Choroid plexus epithelial cell (primary cell): ENCODE results near the gene MADD.

Experiments
- DNase-seq: peaks from one replicate; pipeline ENCODE4 v3.0.0-alpha.2; 2010; ENCODE audit warnings: low read depth
- H3K4me3 ChIP-seq: 2 replicates; pipeline ENCODE4 v1.5.1; 2011; ENCODE audit warnings: low read depth, mild to moderate bottlenecking, control low read depth, low read length, moderate library complexity
- TF ChIP-seq, protein P1 (sequence below): conservative IDR thresholded peaks from 2 replicates; pipeline ENCODE4 v1.5.1; 2011; ENCODE audit warnings: low read depth, mild to moderate bottlenecking, control low read depth, inconsistent platforms, low read length, moderate library complexity

Gene MADD

DNA sequence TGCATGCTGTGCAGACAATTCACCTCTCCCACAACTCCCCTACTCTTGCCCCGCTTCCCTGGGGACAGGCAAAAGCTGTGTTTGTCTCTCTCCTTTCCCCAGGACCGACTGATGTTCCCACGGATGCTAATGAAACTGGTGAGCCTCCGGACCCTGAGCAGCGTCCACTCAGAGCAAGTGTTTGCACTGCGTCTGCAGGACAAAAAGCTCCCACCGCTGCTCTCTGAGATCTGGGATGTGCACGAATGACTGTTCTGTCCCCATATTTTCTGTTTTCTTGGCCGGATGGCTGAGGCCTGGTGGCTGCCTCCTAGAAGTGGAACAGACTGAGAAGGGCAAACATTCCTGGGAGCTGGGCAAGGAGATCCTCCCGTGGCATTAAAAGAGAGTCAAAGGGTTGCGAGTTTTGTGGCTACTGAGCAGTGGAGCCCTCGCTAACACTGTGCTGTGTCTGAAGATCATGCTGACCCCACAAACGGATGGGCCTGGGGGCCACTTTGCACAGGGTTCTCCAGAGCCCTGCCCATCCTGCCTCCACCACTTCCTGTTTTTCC, 1.4 kb upstream of the MADD start:
- TF ChIP-seq, protein P1, sequence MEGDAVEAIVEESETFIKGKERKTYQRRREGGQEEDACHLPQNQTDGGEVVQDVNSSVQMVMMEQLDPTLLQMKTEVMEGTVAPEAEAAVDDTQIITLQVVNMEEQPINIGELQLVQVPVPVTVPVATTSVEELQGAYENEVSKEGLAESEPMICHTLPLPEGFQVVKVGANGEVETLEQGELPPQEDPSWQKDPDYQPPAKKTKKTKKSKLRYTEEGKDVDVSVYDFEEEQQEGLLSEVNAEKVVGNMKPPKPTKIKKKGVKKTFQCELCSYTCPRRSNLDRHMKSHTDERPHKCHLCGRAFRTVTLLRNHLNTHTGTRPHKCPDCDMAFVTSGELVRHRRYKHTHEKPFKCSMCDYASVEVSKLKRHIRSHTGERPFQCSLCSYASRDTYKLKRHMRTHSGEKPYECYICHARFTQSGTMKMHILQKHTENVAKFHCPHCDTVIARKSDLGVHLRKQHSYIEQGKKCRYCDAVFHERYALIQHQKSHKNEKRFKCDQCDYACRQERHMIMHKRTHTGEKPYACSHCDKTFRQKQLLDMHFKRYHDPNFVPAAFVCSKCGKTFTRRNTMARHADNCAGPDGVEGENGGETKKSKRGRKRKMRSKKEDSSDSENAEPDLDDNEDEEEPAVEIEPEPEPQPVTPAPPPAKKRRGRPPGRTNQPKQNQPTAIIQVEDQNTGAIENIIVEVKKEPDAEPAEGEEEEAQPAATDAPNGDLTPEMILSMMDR: no peak
- DNase-seq: no peak
- peak overlapping the region; percentile 80 for H3K4me3 ChIP-seq

DNA sequence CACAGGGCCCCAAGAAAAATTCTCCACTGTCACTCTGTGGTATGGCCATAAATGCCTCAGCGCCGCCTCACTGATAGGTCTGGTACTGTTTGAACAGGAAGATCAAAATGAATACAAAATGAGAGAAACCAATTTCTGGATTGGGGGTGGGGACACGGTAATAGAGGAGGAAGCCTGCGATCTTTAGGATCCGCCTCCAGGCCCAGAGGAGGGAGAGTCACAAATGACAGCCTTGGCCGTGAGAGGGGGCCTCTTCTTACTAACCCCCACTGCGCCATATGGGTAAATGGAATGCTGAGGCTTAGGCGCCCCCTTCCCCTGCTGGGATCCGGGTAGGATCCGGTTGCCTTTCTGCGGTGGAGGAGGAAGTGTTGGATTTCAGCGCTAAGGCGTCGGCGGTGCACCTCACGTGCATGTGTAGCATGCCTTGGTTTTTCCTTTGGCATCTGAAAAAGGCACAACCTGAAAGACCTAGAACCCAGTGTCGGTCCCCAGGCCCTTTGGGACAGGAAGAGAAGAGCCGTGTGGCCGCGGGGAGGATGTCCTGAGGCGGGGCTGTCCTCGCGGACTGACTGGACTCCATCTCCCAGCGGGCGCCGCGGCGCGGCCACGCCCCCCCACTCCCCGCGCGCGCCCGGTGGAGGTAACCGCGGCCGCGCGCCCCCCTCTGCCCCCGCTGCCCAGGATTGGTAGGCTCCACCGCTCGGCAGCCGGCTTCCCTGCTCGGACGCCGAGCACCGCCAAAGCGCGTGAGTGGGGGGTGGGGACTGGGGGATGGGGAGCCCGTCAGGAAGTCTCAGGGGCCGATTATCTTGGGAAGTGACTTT, 718 bp upstream of the MADD start:
- DNase-seq: peak; percentile 90
- TF ChIP-seq, protein P1: peak; percentile 40
- peak overlapping the region; percentile 80 for H3K4me3 ChIP-seq

DNA sequence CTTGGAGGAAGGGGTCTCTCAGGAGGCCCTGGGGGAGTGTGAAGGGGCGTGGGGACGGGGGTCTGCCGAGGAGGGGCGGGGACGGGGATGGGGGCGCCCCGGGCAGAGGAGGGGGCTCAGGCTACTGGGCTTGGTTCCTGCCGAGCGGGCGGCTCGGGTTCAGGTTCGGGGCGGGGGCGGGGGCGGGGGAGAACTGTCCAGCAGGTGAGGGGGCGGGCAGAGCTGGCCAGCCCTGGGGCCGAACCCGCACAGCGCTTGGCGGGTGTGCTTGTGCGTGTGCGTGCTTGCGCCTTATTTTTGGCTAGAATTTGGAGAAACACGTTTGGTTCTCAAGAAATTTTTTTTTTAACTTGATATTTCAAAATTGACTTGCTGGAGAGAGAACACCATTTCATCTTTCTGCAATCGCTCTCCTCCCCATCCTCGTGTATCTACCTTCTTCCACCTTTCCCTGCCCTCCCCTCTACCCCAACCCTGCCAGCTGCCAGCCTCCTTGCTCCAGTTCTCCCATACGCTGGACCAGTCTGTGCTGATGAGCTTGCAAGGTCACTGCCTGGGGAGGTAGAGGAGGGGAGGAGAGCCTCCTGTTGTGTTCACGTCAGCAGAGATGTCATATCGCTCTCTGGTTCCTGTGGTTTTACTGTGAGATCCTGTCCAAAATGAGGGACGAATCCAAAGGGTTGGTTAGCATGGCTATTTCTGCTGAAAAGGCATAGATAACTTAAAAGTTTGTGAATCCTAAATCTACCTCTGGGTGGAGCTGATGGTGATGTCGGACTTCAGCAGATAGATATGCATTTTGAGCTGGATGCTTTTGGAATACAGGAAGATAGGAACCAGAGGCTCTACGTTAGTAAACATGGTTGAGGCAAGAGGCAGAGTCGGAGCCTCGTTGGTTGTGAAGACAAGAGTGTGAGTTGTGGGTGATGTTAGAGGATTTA, 668 bp downstream of the MADD start:
- peak overlapping the region; percentile 80 for H3K4me3 ChIP-seq
- TF ChIP-seq, protein P1: peak; percentile 29
- peak; percentile 72 for DNase-seq

DNA sequence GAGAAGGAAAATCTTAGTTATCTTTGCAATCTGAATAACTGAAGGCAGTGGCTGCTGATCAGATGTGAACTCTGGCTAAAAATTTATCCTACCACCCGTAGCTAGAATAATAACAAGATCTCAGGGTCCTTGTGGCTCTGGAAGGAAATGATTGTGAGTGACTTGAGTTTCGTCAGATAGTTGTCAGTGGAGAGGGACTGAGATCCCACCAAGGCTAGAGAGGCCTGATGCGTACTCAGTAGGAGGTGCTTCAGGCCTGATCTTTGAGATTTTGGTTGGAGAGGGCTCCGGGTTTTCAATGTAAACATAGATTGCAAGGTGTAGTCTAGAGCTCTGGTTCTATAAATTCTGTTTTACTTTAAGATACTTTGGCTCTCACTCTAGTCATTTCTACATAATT, 1.4 kb downstream of the MADD start:
- TF ChIP-seq, protein P1: no peak
- no peak for DNase-seq
- peak overlapping the region; percentile 80 for H3K4me3 ChIP-seq

DNA sequence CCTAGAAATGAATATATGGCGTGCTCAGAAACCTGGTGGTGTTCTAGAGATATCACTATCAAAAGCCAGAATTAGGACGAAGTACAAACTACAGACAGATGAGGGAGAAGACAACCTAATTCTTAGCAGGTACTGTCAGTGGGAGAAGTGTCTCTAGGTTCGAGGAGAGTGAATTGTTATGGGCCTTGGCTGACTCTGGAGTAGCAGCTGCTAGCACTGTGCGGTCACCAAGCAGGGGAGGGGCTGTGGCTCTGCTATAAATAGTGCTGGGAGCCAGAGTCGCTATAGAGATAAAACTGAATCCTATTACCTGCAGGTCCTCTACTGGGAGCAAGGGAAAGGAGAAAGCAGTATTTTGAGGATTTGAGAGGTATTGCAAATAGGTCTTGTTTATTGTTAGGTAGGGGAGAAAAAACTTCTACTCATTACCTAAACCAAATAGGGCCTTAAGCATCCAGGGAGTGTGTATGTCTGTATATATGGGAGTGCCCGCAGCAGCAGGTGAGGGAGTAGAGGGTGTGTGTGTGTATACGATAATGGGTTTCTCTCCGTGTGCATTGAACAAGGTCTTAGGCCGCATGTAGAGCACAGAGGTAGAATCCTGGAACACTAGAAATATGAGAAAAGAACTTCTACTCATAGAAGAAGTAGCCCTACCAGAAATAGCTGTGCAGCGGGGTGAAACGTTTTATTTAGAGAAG, 2.2 kb downstream of the MADD start:
- no peak overlapping the region for H3K4me3 ChIP-seq
- no peak for DNase-seq
- TF ChIP-seq, protein P1: no peak

DNA sequence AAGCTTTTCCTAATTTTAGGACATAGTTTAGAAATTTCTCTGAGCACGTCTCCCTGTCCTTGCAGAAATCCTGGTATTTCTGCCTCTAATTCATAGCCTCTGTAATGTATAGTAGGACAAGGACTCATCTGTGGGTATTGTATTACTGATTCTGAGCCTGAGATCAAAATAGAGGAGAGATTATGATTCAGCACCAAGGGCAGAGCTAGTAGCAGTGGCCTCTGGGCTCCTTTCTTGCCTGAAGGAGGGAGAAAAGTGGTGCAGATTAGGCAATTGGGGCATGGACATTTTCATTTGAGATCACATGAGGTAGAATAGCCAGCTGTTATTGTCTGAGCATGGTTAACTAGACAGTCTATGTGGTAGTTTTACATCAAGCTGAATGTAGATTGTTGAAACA, 2.8 kb downstream of the MADD start:
- TF ChIP-seq, protein P1: no peak
- H3K4me3 ChIP-seq: no peak overlapping the region
- DNase-seq: peak; percentile 47
